PC-3 (cell line): ENCODE data around the gene TRIM37. TPM values are rescaled to one million over a fixed set of nuclear protein-coding genes. Genes with fewer than 3 reads are reported as not detected.

ENCODE experiments used
- ATAC-seq: fragments of 200-7000 bp; cut with Tn5 transposase; 2 replicates; pipeline ENCODE4 v1.9.1; 2020; ENCODE audit warnings: mild to moderate bottlenecking, moderate library complexity
- BruUV-seq: library from RNA; stranded (reverse); fragments of 400-500 nt; replicated peaks from 2 replicates; lab custom pipeline; 2021; lab: Mats Ljungman, UMichigan
- CTCF ChIA-PET: fragments of 300-600 bp; sonication (Branson Sonifier 250); formaldehyde crosslinking; loops from one replicate; lab custom pipeline; 2022; ENCODE audit warnings: antibody characterized with exemption; lab: Charles Lee
- POLR2A ChIA-PET: fragments of 300-600 bp; sonication (Branson Sonifier 250); formaldehyde crosslinking; loops from one replicate; lab custom pipeline; 2022; ENCODE audit warnings: antibody characterized with exemption; ENCODE audit not compliant: unreplicated experiment; lab: Charles Lee
- DNase-seq: peaks from one replicate; pipeline ENCODE4 v3.0.0-alpha.2; 2015
- H2AFZ ChIP-seq: fragments of 300-600 bp; sonication (generic); 2 replicates; pipeline ENCODE4 v1.6.0; 2016; ENCODE audit warnings: antibody characterized with exemption, low read length
- H3F3A ChIP-seq: fragments of 300-600 bp; sonication (generic); one replicate; pipeline ENCODE4 v1.6.0; 2017; ENCODE audit warnings: antibody characterized with exemption, low read length, control low read depth, mild to moderate bottlenecking; ENCODE audit not compliant: unreplicated experiment
- H3K27ac ChIP-seq: fragments of 300-600 bp; sonication (generic); 2 replicates; pipeline ENCODE4 v1.5.1; 2016; ENCODE audit warnings: mild to moderate bottlenecking, low read length
- H3K27me3 ChIP-seq: fragments of 300-600 bp; sonication (generic); 2 replicates; pipeline ENCODE4 v1.6.1; 2016; ENCODE audit warnings: low read length, mixed read lengths
- H3K36me3 ChIP-seq: fragments of 300-600 bp; sonication (generic); 2 replicates; pipeline ENCODE4 v1.6.1; 2016; ENCODE audit warnings: low read depth, mixed run types, low read length, mixed read lengths
- H3K4me1 ChIP-seq: fragments of 300-600 bp; sonication (generic); 2 replicates; pipeline ENCODE4 v1.5.1; 2016; ENCODE audit warnings: low read length; ENCODE audit not compliant: insufficient read depth
- H3K4me2 ChIP-seq: fragments of 300-600 bp; sonication (generic); 2 replicates; pipeline ENCODE4 v1.6.0; 2016; ENCODE audit warnings: low read length
- H3K4me3 ChIP-seq: fragments of 300-600 bp; sonication (generic); 2 replicates; pipeline ENCODE4 v1.5.1; 2016; ENCODE audit warnings: mild to moderate bottlenecking, low read length, mixed read lengths
- H3K79me2 ChIP-seq: fragments of 300-600 bp; sonication (generic); 2 replicates; pipeline ENCODE4 v1.6.1; 2017; ENCODE audit warnings: low read length, mixed read lengths
- H3K9ac ChIP-seq: fragments of 300-600 bp; sonication (generic); 2 replicates; pipeline ENCODE4 v1.6.0; 2016; ENCODE audit warnings: mild to moderate bottlenecking, low read length
- H3K9me2 ChIP-seq: fragments of 300-600 bp; sonication (generic); replicated peaks from 2 replicates; pipeline ENCODE4 v1.6.1; 2016; ENCODE audit warnings: mixed run types, low read length, mixed read lengths
- H3K9me3 ChIP-seq: fragments of 300-600 bp; sonication (generic); 2 replicates; pipeline ENCODE4 v1.6.1; 2016; ENCODE audit warnings: low read length, mixed read lengths
- H4K20me1 ChIP-seq: fragments of 300-600 bp; sonication (generic); 2 replicates; pipeline ENCODE4 v1.6.1; 2016; ENCODE audit warnings: low read length, mixed read lengths
- CTCF ChIP-seq: fragments of 300-600 bp; sonication (generic); conservative IDR thresholded peaks from 2 replicates; pipeline ENCODE4 v1.5.1; 2017; ENCODE audit warnings: antibody characterized with exemption, low read depth, mild to moderate bottlenecking, low read length
- EZH2 ChIP-seq: fragments of 300-600 bp; sonication (generic); IDR thresholded peaks from one replicate; pipeline ENCODE4 v1.6.1; 2017; ENCODE audit warnings: antibody characterized with exemption, mild to moderate bottlenecking, low read length; ENCODE audit not compliant: unreplicated experiment
- EZH2phosphoT487 ChIP-seq: fragments of 300-600 bp; sonication (generic); IDR thresholded peaks from 2 replicates; pipeline ENCODE4 v1.6.1; 2018; ENCODE audit warnings: mild to moderate bottlenecking, antibody characterized with exemption, low read length, borderline replicate concordance
- intact Hi-C: fragments of 100-400 bp; cut with micrococcal nuclease; formaldehyde crosslinking; loops from 2 replicates; pipeline ENCODE4 v1.9.0; 2023
- total RNA-seq: library from RNA; depleted of rRNA; stranded (reverse); fragments of >200 nt; gene quantifications from 2 replicates; pipeline ENCODE4 v1.2.3, GENCODE V29; 2014

The TRIM37 gene
- total RNA-seq, 1 experiment from 2014 or later, result 35.1 TPM

GRCh38 chr17:58976541-58976940 lies 130.1 kb downstream of the TRIM37 start:
- Histone ChIP-seq H3K4me1 (no peaks in the 10 kb centered on the region), H3K36me3 (no peaks in the 10 kb centered on the region), H3K4me3 (no peak overlapping the region), H3K27ac (no peak overlapping the region), H3K27me3 (no peaks in the 10 kb centered on the region), H3K79me2 (no peaks in the 10 kb centered on the region), H3K9me2 (no peaks in the 10 kb centered on the region), H3K4me2 (no peak overlapping the region), H2AFZ (no peak overlapping the region), H3K9ac (no peak overlapping the region), H3K9me3 (no peaks in the 10 kb centered on the region), H3F3A (no peaks in the 10 kb centered on the region), H4K20me1 (no peaks in the 10 kb centered on the region)
- TF ChIP-seq EZH2 (no peak), CTCF (no peak), EZH2phosphoT487 (no peak)
- CTCF ChIA-PET, result no interaction called here
- POLR2A ChIA-PET, result no interaction called here
- intact Hi-C loops, result no loop called here
- no TSS peak for BruUV-seq
- ATAC-seq (no peak), DNase-seq (no peak)

GRCh38 chr17:58974354-58974753 lies 132.3 kb downstream of the TRIM37 start:
- no peak overlapping the region for H3K27ac ChIP-seq
- DNase-seq (no peak), ATAC-seq (no peak)
- no peaks in the 10 kb centered on the region for H3K36me3 ChIP-seq
- POLR2A ChIA-PET, result no interaction called here
- no peaks in the 10 kb centered on the region for H3K4me1 ChIP-seq
- no peaks in the 10 kb centered on the region for H3K27me3 ChIP-seq
- no peaks in the 10 kb centered on the region for H3K79me2 ChIP-seq
- H3K4me2 ChIP-seq, result no peak overlapping the region
- no peak for TF ChIP-seq CTCF
- TF ChIP-seq EZH2, result no peak
- TF ChIP-seq EZH2phosphoT487, result no peak
- H3F3A ChIP-seq, result no peaks in the 10 kb centered on the region
- H3K9ac ChIP-seq, result no peak overlapping the region
- no peak overlapping the region for H2AFZ ChIP-seq
- no peaks in the 10 kb centered on the region for H3K9me3 ChIP-seq
- CTCF ChIA-PET, result interaction anchor here (0.7 kb wide), 1 partner anchor 385 kb away, joined by 5 read pairs; no protein-coding TSS in a partner anchor
- H4K20me1 ChIP-seq, result no peaks in the 10 kb centered on the region
- no peaks in the 10 kb centered on the region for H3K9me2 ChIP-seq
- H3K4me3 ChIP-seq, result no peak overlapping the region
- intact Hi-C loops, result no loop called here
- no TSS peak for BruUV-seq

- ChIA-PET CTCF (interaction anchor here (0.8 kb wide), 1 partner anchor 383 kb away, joined by 7 read pairs; no protein-coding TSS in a partner anchor), POLR2A (no interaction called here)
- Histone ChIP-seq H4K20me1 (no peaks in the 10 kb centered on the region), H2AFZ (no peak overlapping the region), H3K79me2 (no peaks in the 10 kb centered on the region), H3K9ac (no peak overlapping the region), H3K9me3 (no peaks in the 10 kb centered on the region), H3K27ac (no peak overlapping the region), H3K4me1 (no peaks in the 10 kb centered on the region), H3F3A (no peaks in the 10 kb centered on the region), H3K4me2 (no peak overlapping the region), H3K9me2 (no peaks in the 10 kb centered on the region), H3K27me3 (no peaks in the 10 kb centered on the region), H3K4me3 (no peak overlapping the region), H3K36me3 (no peaks in the 10 kb centered on the region)
- intact Hi-C loops, result no loop called here
- no TSS peak for BruUV-seq
- ATAC-seq (peak; percentile 37; the same call in 1 of the 2 replicates), DNase-seq (no peak)
- TF ChIP-seq EZH2 (no peak), EZH2phosphoT487 (no peak), CTCF (no peak)
Measured at GRCh38 chr17:58970609-58971450, 135.8 kb downstream of the TRIM37 start.
